GM19395 (cell line): Measurements from ENCODE around the gene EIF4B.
A peak's percentile ranks its signal among the peaks of the same experiment; 100 is the strongest.

Experiments used
- ATAC-seq: cut with Tn5 transposase; IDR thresholded peaks from one replicate; pipeline ENCODE4 v1.9.1; 2021; ENCODE audit warnings: mild to moderate bottlenecking, moderate library complexity; ENCODE audit not compliant: unreplicated experiment

Gene EIF4B

GRCh38 chr12:53067993-53068770, 61.9 kb downstream of the EIF4B start:
- no peak for ATAC-seq

GRCh38 chr12:53068811-53069585, 62.7 kb downstream of the EIF4B start:
- no peak for ATAC-seq

- ATAC-seq = no peak
These were observed 63.6 kb downstream of the EIF4B start for GRCh38 chr12:53069621-53070410.

GRCh38 chr12:53070877-53071492, 64.7 kb downstream of the EIF4B start:
- ATAC-seq = no peak

- ATAC-seq = no peak
These were observed 65.6 kb downstream of the EIF4B start for GRCh38 chr12:53071591-53072551.

- ATAC-seq = no peak
These were observed 67.6 kb downstream of the EIF4B start for GRCh38 chr12:53073881-53074280.

GRCh38 chr12:53074283-53074998, 68.2 kb downstream of the EIF4B start:
- ATAC-seq = no peak

- no peak for ATAC-seq
These were observed 68.7 kb downstream of the EIF4B start for GRCh38 chr12:53074999-53075370.

GRCh38 chr12:53076461-53076860, 70.2 kb downstream of the EIF4B start:
- ATAC-seq = no peak

GRCh38 chr12:53077030-53077429, 70.8 kb downstream of the EIF4B start:
- no peak for ATAC-seq

GRCh38 chr12:53078425-53079225, 72.4 kb downstream of the EIF4B start:
- peak; percentile 41 for ATAC-seq

- ATAC-seq = peak; percentile 97
These were observed 73.2 kb downstream of the EIF4B start, which contains the start of gene SPRYD3 for GRCh38 chr12:53079226-53080117. SPRYD3 (minus strand) TSS chr12:53079390; CDS start chr12:53079333, 57 bp downstream.

- no peak for ATAC-seq
These were observed 76.5 kb downstream of the EIF4B start for GRCh38 chr12:53082637-53083175.

GRCh38 chr12:53086361-53086760, 80.1 kb downstream of the EIF4B start:
- no peak for ATAC-seq

GRCh38 chr12:53090105-53090504, 83.8 kb downstream of the EIF4B start:
- ATAC-seq = no peak

GRCh38 chr12:53090554-53090953, 84.3 kb downstream of the EIF4B start:
- no peak for ATAC-seq

- no peak for ATAC-seq
These were observed 85.5 kb downstream of the EIF4B start for GRCh38 chr12:53091756-53092155.
